Measurements from ENCODE around the gene ELAVL3. TPM values are rescaled to one million over a fixed set of nuclear protein-coding genes. Genes with fewer than 3 reads are reported as not detected.

ELAVL3 gene
- polyA plus RNA-seq, 1 of the 3 experiments (the other 2 are of a cell fraction): 0.48 TPM

- peak; percentile 72 for DNase-seq
- Histone ChIP-seq H2AFZ (ENCODE audit: low read depth) (no peak overlapping the region), H3K27me3 (ENCODE audit: insufficient read depth) (no peaks in the 10 kb centered on the region), H3F3A (replicated peaks; ENCODE audit: insufficient read depth) (peaks cover 6% of the 10 kb centered on the region), H3K9me2 (no peaks in the 10 kb centered on the region), H3K4me2 (no peak overlapping the region), H3K4me1 (ENCODE audit: control insufficient read depth in 1 of 2, insufficient read depth in 2 of 2, low read depth in 1 of 2, low read length in 1 of 2) (no peaks in the 10 kb centered on the region; a peak in 1 of 4 replicates), H3K9ac (no peak overlapping the region), H3K9me3 (no peaks in the 10 kb centered on the region), H4K20me1 (ENCODE audit: insufficient read depth) (no peaks in the 10 kb centered on the region), H3K4me3 (ENCODE audit: low read depth in 2 of 2, low read length in 1 of 2) (no peak overlapping the region), H3K36me3 (replicated peaks in 1 of 2; ENCODE audit: control insufficient read depth in 1 of 2, insufficient read depth in 2 of 2, low read length in 1 of 2) (no peaks in the 10 kb centered on the region), H3K79me2 (ENCODE audit: insufficient read depth) (no peaks in the 10 kb centered on the region), H3K27ac (ENCODE audit: low read depth in 2 of 2, low read length in 1 of 2) (no peak overlapping the region)
- ChIA-PET CTCF (interaction anchor here (1.3 kb wide), 1 partner anchor 9 kb away, joined by 8 read pairs; the partner anchor contains the start of genes ODAD3 and PRKCSH), POLR2A (no interaction called here)
- 94% methylated on average over 28 of the region's 28 CpGs for WGBS (ENCODE audit: low lambda C conversion rate)
- TF ChIP-seq, protein P1, sequence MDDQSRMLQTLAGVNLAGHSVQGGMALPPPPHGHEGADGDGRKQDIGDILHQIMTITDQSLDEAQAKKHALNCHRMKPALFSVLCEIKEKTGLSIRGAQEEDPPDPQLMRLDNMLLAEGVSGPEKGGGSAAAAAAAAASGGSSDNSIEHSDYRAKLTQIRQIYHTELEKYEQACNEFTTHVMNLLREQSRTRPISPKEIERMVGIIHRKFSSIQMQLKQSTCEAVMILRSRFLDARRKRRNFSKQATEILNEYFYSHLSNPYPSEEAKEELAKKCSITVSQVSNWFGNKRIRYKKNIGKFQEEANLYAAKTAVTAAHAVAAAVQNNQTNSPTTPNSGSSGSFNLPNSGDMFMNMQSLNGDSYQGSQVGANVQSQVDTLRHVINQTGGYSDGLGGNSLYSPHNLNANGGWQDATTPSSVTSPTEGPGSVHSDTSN (IDR thresholded peaks at IDR 0.05): no peak
- TF ChIP-seq MEF2A (IDR thresholded peaks at IDR 0.05; ENCODE audit: borderline replicate concordance, low read depth) (no peak), MXI1 (IDR thresholded peaks at IDR 0.05; ENCODE audit: low read depth, low read length) (no peak), RCOR1 (IDR thresholded peaks at IDR 0.05; ENCODE audit: low read length) (no peak), SIN3A (IDR thresholded peaks at IDR 0.05; ENCODE audit: borderline replicate concordance, low read depth, low read length) (no peak), FOXM1 (IDR thresholded peaks at IDR 0.05; ENCODE audit: low read depth) (no peak), RXRA (IDR thresholded peaks at IDR 0.05; ENCODE audit: borderline replicate concordance, low read depth) (no peak), GATA2 (CRISPR knock-in tag; IDR thresholded peaks at IDR 0.05) (no peak), FOSL2 (IDR thresholded peaks at IDR 0.05; ENCODE audit: borderline replicate concordance, low read depth) (no peak), RAD21 (IDR thresholded peaks at IDR 0.05; ENCODE audit: low read length) (no peak), TEAD4 (IDR thresholded peaks at IDR 0.05; ENCODE audit: borderline replicate concordance, insufficient read depth) (no peak), ZBTB33 (IDR thresholded peaks at IDR 0.05; ENCODE audit: borderline replicate concordance, low read depth) (no peak), RFX5 (IDR thresholded peaks at IDR 0.05; ENCODE audit: low read length) (no peak), USF1 (IDR thresholded peaks at IDR 0.05; ENCODE audit: borderline replicate concordance, low read depth) (no peak)
- TF ChIP-seq, protein P2, sequence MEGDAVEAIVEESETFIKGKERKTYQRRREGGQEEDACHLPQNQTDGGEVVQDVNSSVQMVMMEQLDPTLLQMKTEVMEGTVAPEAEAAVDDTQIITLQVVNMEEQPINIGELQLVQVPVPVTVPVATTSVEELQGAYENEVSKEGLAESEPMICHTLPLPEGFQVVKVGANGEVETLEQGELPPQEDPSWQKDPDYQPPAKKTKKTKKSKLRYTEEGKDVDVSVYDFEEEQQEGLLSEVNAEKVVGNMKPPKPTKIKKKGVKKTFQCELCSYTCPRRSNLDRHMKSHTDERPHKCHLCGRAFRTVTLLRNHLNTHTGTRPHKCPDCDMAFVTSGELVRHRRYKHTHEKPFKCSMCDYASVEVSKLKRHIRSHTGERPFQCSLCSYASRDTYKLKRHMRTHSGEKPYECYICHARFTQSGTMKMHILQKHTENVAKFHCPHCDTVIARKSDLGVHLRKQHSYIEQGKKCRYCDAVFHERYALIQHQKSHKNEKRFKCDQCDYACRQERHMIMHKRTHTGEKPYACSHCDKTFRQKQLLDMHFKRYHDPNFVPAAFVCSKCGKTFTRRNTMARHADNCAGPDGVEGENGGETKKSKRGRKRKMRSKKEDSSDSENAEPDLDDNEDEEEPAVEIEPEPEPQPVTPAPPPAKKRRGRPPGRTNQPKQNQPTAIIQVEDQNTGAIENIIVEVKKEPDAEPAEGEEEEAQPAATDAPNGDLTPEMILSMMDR (IDR thresholded peaks at IDR 0.05): no peak
- TF ChIP-seq, protein P3, sequence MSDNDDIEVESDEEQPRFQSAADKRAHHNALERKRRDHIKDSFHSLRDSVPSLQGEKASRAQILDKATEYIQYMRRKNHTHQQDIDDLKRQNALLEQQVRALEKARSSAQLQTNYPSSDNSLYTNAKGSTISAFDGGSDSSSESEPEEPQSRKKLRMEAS (IDR thresholded peaks at IDR 0.05; ENCODE audit: low read depth): no peak
- TF ChIP-seq, protein P4, sequence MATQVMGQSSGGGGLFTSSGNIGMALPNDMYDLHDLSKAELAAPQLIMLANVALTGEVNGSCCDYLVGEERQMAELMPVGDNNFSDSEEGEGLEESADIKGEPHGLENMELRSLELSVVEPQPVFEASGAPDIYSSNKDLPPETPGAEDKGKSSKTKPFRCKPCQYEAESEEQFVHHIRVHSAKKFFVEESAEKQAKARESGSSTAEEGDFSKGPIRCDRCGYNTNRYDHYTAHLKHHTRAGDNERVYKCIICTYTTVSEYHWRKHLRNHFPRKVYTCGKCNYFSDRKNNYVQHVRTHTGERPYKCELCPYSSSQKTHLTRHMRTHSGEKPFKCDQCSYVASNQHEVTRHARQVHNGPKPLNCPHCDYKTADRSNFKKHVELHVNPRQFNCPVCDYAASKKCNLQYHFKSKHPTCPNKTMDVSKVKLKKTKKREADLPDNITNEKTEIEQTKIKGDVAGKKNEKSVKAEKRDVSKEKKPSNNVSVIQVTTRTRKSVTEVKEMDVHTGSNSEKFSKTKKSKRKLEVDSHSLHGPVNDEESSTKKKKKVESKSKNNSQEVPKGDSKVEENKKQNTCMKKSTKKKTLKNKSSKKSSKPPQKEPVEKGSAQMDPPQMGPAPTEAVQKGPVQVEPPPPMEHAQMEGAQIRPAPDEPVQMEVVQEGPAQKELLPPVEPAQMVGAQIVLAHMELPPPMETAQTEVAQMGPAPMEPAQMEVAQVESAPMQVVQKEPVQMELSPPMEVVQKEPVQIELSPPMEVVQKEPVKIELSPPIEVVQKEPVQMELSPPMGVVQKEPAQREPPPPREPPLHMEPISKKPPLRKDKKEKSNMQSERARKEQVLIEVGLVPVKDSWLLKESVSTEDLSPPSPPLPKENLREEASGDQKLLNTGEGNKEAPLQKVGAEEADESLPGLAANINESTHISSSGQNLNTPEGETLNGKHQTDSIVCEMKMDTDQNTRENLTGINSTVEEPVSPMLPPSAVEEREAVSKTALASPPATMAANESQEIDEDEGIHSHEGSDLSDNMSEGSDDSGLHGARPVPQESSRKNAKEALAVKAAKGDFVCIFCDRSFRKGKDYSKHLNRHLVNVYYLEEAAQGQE (IDR thresholded peaks at IDR 0.05; ENCODE audit: low read depth, low read length): no peak
These were observed 55.0 kb downstream of the ELAVL3 start for GRCh38 chr19:11425719-11426457.

Measured in SK-N-SH (cell line).